GM21529 (cell line): ENCODE data around the gene TGM2.
A peak's percentile ranks its signal among the peaks of the same experiment; 100 is the strongest.

Experiments
- ATAC-seq: cut with Tn5 transposase; IDR thresholded peaks from one replicate; pipeline ENCODE4 v1.9.1; 2021; ENCODE audit not compliant: unreplicated experiment

Gene TGM2

GRCh38 chr20:38165089-38165965 lies at the start of gene TGM2:
Gene TGM2 (minus strand): TSS chr20:38165270. CDS start chr20:38165198, 72 bp downstream.
- ATAC-seq, result peak; percentile 82

- ATAC-seq, result no peak
Measured at GRCh38 chr20:38214256-38215193, 49.5 kb upstream of the TGM2 start.

- no peak for ATAC-seq
Measured at GRCh38 chr20:38213607-38213940, 48.5 kb upstream of the TGM2 start.

GRCh38 chr20:38212806-38213606 lies 47.9 kb upstream of the TGM2 start:
- no peak for ATAC-seq

GRCh38 chr20:38211200-38212097 lies 46.4 kb upstream of the TGM2 start:
- no peak for ATAC-seq

- no peak for ATAC-seq
Measured at GRCh38 chr20:38210741-38211140, 45.7 kb upstream of the TGM2 start.

- ATAC-seq, result no peak
Measured at GRCh38 chr20:38209736-38210405, 44.8 kb upstream of the TGM2 start.

- no peak for ATAC-seq
Measured at GRCh38 chr20:38209054-38209675, 44.1 kb upstream of the TGM2 start.

GRCh38 chr20:38208523-38208922 lies 43.5 kb upstream of the TGM2 start:
- ATAC-seq, result no peak

- no peak for ATAC-seq
Measured at GRCh38 chr20:38208088-38208487, 43.0 kb upstream of the TGM2 start.

GRCh38 chr20:38207621-38208020 lies 42.6 kb upstream of the TGM2 start:
- no peak for ATAC-seq

- no peak for ATAC-seq
Measured at GRCh38 chr20:38205001-38205400, 39.9 kb upstream of the TGM2 start.

GRCh38 chr20:38203981-38204357 lies 38.9 kb upstream of the TGM2 start:
- no peak for ATAC-seq

- ATAC-seq, result no peak
Measured at GRCh38 chr20:38203337-38203980, 38.4 kb upstream of the TGM2 start.

GRCh38 chr20:38202982-38203293 lies 37.9 kb upstream of the TGM2 start:
- no peak for ATAC-seq

- ATAC-seq, result no peak
Measured at GRCh38 chr20:38202153-38202981, 37.3 kb upstream of the TGM2 start.

GRCh38 chr20:38201356-38201755 lies 36.3 kb upstream of the TGM2 start:
- ATAC-seq, result no peak

- no peak for ATAC-seq
Measured at GRCh38 chr20:38200646-38201045, 35.6 kb upstream of the TGM2 start.
